Mesendoderm (in vitro differentiated cells): ENCODE results near the gene MT1X.

ENCODE experiments used
- DNase-seq: peaks from one replicate; pipeline ENCODE4 v3.0.0; 2013
- H2AK5ac ChIP-seq: 2 replicates; pipeline ENCODE4 v1.6.1; 2013; ENCODE audit warnings: low read length, inconsistent platforms
- H2BK120ac ChIP-seq: 2 replicates; pipeline ENCODE4 v1.6.1; 2013; ENCODE audit warnings: low read depth, mild to moderate bottlenecking, low read length, moderate library complexity, mixed read lengths
- H2BK15ac ChIP-seq: replicated peaks from 2 replicates; pipeline ENCODE4 v1.6.1; 2013; ENCODE audit warnings: low read depth, mild to moderate bottlenecking, moderate library complexity
- H2BK5ac ChIP-seq: 2 replicates; pipeline ENCODE4 v1.6.1; 2013; ENCODE audit warnings: low read length, inconsistent platforms
- H3K18ac ChIP-seq: 2 replicates; pipeline ENCODE4 v1.6.1; 2013; ENCODE audit warnings: mild to moderate bottlenecking, low read length, mixed read lengths
- H3K23ac ChIP-seq: one replicate; pipeline ENCODE4 v1.6.1; 2013; ENCODE audit warnings: low read length
- H3K27ac ChIP-seq: 2 replicates; pipeline ENCODE4 v1.5.1; 2013; ENCODE audit warnings: low read depth, mild to moderate bottlenecking, inconsistent platforms, low read length, moderate library complexity
- H3K27me3 ChIP-seq: 2 replicates; pipeline ENCODE4 v1.6.1; 2013; ENCODE audit warnings: low read length, control low read depth, mild to moderate bottlenecking, inconsistent platforms; ENCODE audit not compliant: insufficient read depth, poor library complexity
- H3K36me3 ChIP-seq: 2 replicates; pipeline ENCODE4 v1.6.1; 2013; ENCODE audit warnings: low read length, inconsistent platforms; ENCODE audit not compliant: control insufficient read depth, insufficient read depth
- H3K4ac ChIP-seq: one replicate; pipeline ENCODE4 v1.6.1; 2013; ENCODE audit warnings: low read depth, mild to moderate bottlenecking, low read length, moderate library complexity
- H3K4me1 ChIP-seq: 2 replicates; pipeline ENCODE4 v1.6.1; 2013; ENCODE audit warnings: low read depth, low read length, inconsistent platforms; ENCODE audit not compliant: control insufficient read depth
- H3K4me2 ChIP-seq: 2 replicates; pipeline ENCODE4 v1.6.1; 2013; ENCODE audit warnings: low read length
- H3K4me3 ChIP-seq: 2 replicates; pipeline ENCODE4 v1.5.1; 2013; ENCODE audit warnings: mild to moderate bottlenecking, low read length
- H3K56ac ChIP-seq: one replicate; pipeline ENCODE4 v1.6.1; 2013; ENCODE audit warnings: low read length
- H3K79me1 ChIP-seq: 2 replicates; pipeline ENCODE4 v1.6.1; 2013; ENCODE audit warnings: low read length, inconsistent platforms
- H3K79me2 ChIP-seq: 2 replicates; pipeline ENCODE4 v1.6.1; 2013; ENCODE audit warnings: mild to moderate bottlenecking, low read length; ENCODE audit not compliant: control insufficient read depth, insufficient read depth
- H3K9ac ChIP-seq: 2 replicates; pipeline ENCODE4 v1.6.1; 2013; ENCODE audit warnings: low read length, inconsistent platforms
- H4K5ac ChIP-seq: one replicate; pipeline ENCODE4 v1.6.1; 2013; ENCODE audit warnings: low read length
- H4K8ac ChIP-seq: one replicate; pipeline ENCODE4 v1.6.1; 2013; ENCODE audit warnings: low read depth, mild to moderate bottlenecking, control low read depth, low read length, moderate library complexity
- WGBS: extraction: QIAGEN DNeasy Blood & Tissue Kit; methylation state at CpG from one replicate; pipeline ENCODE4 v1.1.7; 2013; ENCODE audit warnings: low lambda C conversion rate, missing lambda C conversion rate; ENCODE audit not compliant: insufficient coverage; ENCODE audit errors: extremely low coverage; 5-methylcytosine and 5-hydroxymethylcytosine counted together

Gene MT1X

GRCh38 chr16:56636616-56637413 lies 45.5 kb upstream of the MT1X start:
- no peak overlapping the region for H3K4ac ChIP-seq
- no peak overlapping the region for H3K9ac ChIP-seq
- H3K4me3 ChIP-seq, result no peak overlapping the region
- no peak overlapping the region for H2BK15ac ChIP-seq
- H3K4me1 ChIP-seq, result no peaks in the 10 kb centered on the region
- H2BK5ac ChIP-seq, result no peak overlapping the region
- H3K79me1 ChIP-seq, result no peaks in the 10 kb centered on the region
- no peak overlapping the region for H3K4me2 ChIP-seq
- H3K36me3 ChIP-seq, result no peaks in the 10 kb centered on the region
- no peak overlapping the region for H3K23ac ChIP-seq
- H4K5ac ChIP-seq, result no peak overlapping the region
- H3K27me3 ChIP-seq, result peaks cover 90% of the 10 kb centered on the region
- no peak overlapping the region for H3K56ac ChIP-seq
- H2AK5ac ChIP-seq, result no peak overlapping the region
- H3K27ac ChIP-seq, result no peak overlapping the region
- no peaks in the 10 kb centered on the region for H3K79me2 ChIP-seq
- H2BK120ac ChIP-seq, result no peak overlapping the region
- no CpG with 5 or more reads among the region's 9 CpGs for WGBS
- no peak overlapping the region for H3K18ac ChIP-seq
- no peak for DNase-seq
- H4K8ac ChIP-seq, result no peak overlapping the region

- Histone ChIP-seq H2BK5ac (no peak within 1 kb of the TSS), H2BK120ac (no peak within 1 kb of the TSS), H3K56ac (peak within 1 kb of the TSS; percentile 64), H2BK15ac (no peak within 1 kb of the TSS), H3K9ac (peak within 1 kb of the TSS; percentile 49), H3K4me1 (no peaks in the 10 kb centered on the region), H3K23ac (no peak within 1 kb of the TSS), H3K27me3 (peaks cover 90% of the 10 kb centered on the region), H4K8ac (no peak within 1 kb of the TSS), H3K27ac (no peak within 1 kb of the TSS), H3K4me3 (no peak within 1 kb of the TSS), H3K79me2 (no peaks in the 10 kb centered on the region), H3K18ac (no peak within 1 kb of the TSS), H3K79me1 (no peaks in the 10 kb centered on the region), H2AK5ac (no peak within 1 kb of the TSS), H3K4me2 (peak within 1 kb of the TSS; percentile 44), H4K5ac (no peak within 1 kb of the TSS), H3K36me3 (no peaks in the 10 kb centered on the region), H3K4ac (no peak within 1 kb of the TSS)
- peak; percentile 45 for DNase-seq
- WGBS, result no CpG with 5 or more reads among the region's 68 CpGs
Observed at GRCh38 chr16:56637814-56638750, 44.2 kb upstream of the MT1X start, which contains the start of gene MT1A. TSS of gene MT1A (plus strand) at chr16:56638666. CDS start at chr16:56638739, 73 bp downstream.

DNA sequence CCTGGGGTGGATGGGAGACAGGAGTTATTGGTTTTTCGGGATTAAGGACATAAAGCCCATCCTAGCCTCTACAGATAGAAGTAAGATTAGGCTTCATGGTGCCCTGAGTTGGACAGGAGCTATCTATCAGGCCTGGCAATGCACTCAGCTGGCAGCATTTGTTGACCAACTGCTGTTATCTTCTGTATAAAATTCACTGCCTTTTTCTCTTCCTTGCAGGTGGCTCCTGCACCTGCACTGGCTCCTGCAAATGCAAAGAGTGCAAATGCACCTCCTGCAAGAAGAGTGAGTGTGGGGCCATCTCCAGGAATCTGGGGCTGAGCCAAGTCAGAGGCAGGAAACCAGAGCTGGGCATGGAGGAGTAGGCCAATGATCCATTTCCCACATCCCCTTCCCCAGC lies 43.2 kb upstream of the MT1X start:
- no peaks in the 10 kb centered on the region for H3K79me2 ChIP-seq
- peaks cover 90% of the 10 kb centered on the region for H3K27me3 ChIP-seq
- H2AK5ac ChIP-seq, result no peak overlapping the region
- H3K4me1 ChIP-seq, result no peaks in the 10 kb centered on the region
- H3K18ac ChIP-seq, result no peak overlapping the region
- H3K23ac ChIP-seq, result no peak overlapping the region
- H3K36me3 ChIP-seq, result no peaks in the 10 kb centered on the region
- H2BK120ac ChIP-seq, result no peak overlapping the region
- no peak overlapping the region for H3K4me3 ChIP-seq
- H4K8ac ChIP-seq, result no peak overlapping the region
- H2BK5ac ChIP-seq, result no peak overlapping the region
- H3K4ac ChIP-seq, result no peak overlapping the region
- no peak overlapping the region for H4K5ac ChIP-seq
- no peak overlapping the region for H3K9ac ChIP-seq
- H2BK15ac ChIP-seq, result no peak overlapping the region
- no peaks in the 10 kb centered on the region for H3K79me1 ChIP-seq
- no peak overlapping the region for H3K56ac ChIP-seq
- no CpG with 5 or more reads among the region's 1 CpG for WGBS
- H3K4me2 ChIP-seq, result no peak overlapping the region
- no peak for DNase-seq
- H3K27ac ChIP-seq, result no peak overlapping the region

- no peak overlapping the region for H3K56ac ChIP-seq
- H3K79me2 ChIP-seq, result no peaks in the 10 kb centered on the region
- no peak overlapping the region for H3K4ac ChIP-seq
- no peak overlapping the region for H4K5ac ChIP-seq
- H3K79me1 ChIP-seq, result no peaks in the 10 kb centered on the region
- no peak overlapping the region for H2BK120ac ChIP-seq
- no peak overlapping the region for H2AK5ac ChIP-seq
- no peak overlapping the region for H2BK15ac ChIP-seq
- DNase-seq, result no peak
- H3K23ac ChIP-seq, result no peak overlapping the region
- H2BK5ac ChIP-seq, result no peak overlapping the region
- H4K8ac ChIP-seq, result no peak overlapping the region
- H3K27me3 ChIP-seq, result peaks cover 90% of the 10 kb centered on the region
- H3K9ac ChIP-seq, result no peak overlapping the region
- H3K4me2 ChIP-seq, result no peak overlapping the region
- WGBS, result no CpG with 5 or more reads among the region's 1 CpG
- no peaks in the 10 kb centered on the region for H3K36me3 ChIP-seq
- H3K27ac ChIP-seq, result no peak overlapping the region
- no peaks in the 10 kb centered on the region for H3K4me1 ChIP-seq
- no peak overlapping the region for H3K18ac ChIP-seq
- H3K4me3 ChIP-seq, result no peak overlapping the region
Observed at GRCh38 chr16:56640076-56640475, 42.2 kb upstream of the MT1X start.

DNA sequence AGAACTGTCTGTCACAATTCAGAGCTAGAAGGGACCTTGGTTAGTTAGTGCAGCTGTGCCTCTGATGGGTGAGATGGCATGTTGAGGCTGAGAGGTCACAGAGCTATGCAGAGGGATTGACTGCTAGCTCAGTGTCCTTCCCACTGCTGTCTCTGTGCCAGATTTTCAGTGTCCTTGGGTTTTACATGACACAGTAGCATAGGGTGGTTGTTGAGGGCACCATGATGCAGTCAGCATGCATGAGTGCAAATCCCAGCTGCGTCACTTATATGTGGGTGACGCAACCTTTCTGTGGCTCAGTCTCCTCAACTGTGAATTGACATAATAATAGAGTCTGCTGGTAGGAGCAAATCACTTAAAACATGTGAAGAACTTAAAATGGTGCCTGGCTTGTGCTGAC lies 41.1 kb upstream of the MT1X start:
- H2BK5ac ChIP-seq, result no peak overlapping the region
- no peak overlapping the region for H2BK15ac ChIP-seq
- no CpG with 5 or more reads among the region's 2 CpGs for WGBS
- DNase-seq, result no peak
- no peak overlapping the region for H3K27ac ChIP-seq
- no peak overlapping the region for H3K4me3 ChIP-seq
- no peaks in the 10 kb centered on the region for H3K79me2 ChIP-seq
- no peak overlapping the region for H4K8ac ChIP-seq
- H3K36me3 ChIP-seq, result no peaks in the 10 kb centered on the region
- H3K4ac ChIP-seq, result no peak overlapping the region
- no peak overlapping the region for H3K4me2 ChIP-seq
- H3K79me1 ChIP-seq, result no peaks in the 10 kb centered on the region
- H3K56ac ChIP-seq, result no peak overlapping the region
- H3K27me3 ChIP-seq, result peaks cover 91% of the 10 kb centered on the region
- H4K5ac ChIP-seq, result no peak overlapping the region
- no peak overlapping the region for H3K9ac ChIP-seq
- H3K4me1 ChIP-seq, result no peaks in the 10 kb centered on the region
- no peak overlapping the region for H2BK120ac ChIP-seq
- H2AK5ac ChIP-seq, result no peak overlapping the region
- no peak overlapping the region for H3K18ac ChIP-seq
- H3K23ac ChIP-seq, result no peak overlapping the region
